Measurements from ENCODE around the gene SLC35F3. TPM values are rescaled to one million over a fixed set of nuclear protein-coding genes. Genes with fewer than 3 reads are reported as not detected.

The SLC35F3 gene
- polyA plus RNA-seq, 1 of the 3 experiments (the other 2 are of a cell fraction) = 0.87 TPM

DNA sequence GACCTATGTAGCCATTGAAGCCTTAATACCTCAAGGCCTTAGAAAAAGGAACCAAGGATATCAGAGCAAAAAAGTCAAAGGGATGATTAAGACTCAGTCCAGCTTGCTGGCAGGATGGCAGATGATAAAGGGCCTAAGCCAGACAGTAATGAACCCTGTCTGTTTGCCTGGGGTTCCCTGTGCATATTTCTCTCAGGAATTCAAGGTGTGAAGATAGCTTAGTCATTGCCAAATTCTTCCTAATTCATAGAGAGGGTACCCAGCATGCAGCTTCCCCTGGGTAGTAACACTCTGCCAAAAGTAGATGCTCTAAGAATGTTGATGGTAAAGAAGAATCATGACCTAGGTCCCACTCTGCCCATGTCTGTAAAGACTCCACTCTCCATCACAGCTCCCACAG is 258.2 kb downstream of the SLC35F3 start (continued):
- TF ChIP-seq, protein P1, sequence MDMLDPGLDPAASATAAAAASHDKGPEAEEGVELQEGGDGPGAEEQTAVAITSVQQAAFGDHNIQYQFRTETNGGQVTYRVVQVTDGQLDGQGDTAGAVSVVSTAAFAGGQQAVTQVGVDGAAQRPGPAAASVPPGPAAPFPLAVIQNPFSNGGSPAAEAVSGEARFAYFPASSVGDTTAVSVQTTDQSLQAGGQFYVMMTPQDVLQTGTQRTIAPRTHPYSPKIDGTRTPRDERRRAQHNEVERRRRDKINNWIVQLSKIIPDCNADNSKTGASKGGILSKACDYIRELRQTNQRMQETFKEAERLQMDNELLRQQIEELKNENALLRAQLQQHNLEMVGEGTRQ (IDR thresholded peaks at IDR 0.05; ENCODE audit: borderline replicate concordance, low read depth, low read length) = no peak
- no peak for TF ChIP-seq NRF1 (IDR thresholded peaks at IDR 0.05; ENCODE audit: low read depth, low read length)
- no peak for TF ChIP-seq EP300 (IDR thresholded peaks at IDR 0.05; ENCODE audit: borderline replicate concordance in 1 of 2, low read depth in 1 of 2, low read length in 1 of 2)
- no peak for TF ChIP-seq MAX (IDR thresholded peaks at IDR 0.05; ENCODE audit: low read depth)

GRCh38 chr1:234163267-234163919 is 258.9 kb downstream of the SLC35F3 start:
- Histone ChIP-seq H3K9ac (no peak overlapping the region), H3K4me1 (ENCODE audit: control insufficient read depth in 1 of 2, insufficient read depth in 2 of 2, low read depth in 1 of 2, low read length in 1 of 2) (no peaks in the 10 kb centered on the region), H3K27ac (ENCODE audit: low read depth in 2 of 2, low read length in 1 of 2) (no peak overlapping the region), H3K27me3 (ENCODE audit: insufficient read depth) (no peaks in the 10 kb centered on the region; the same call in 1 of the 2 replicates), H3K79me2 (ENCODE audit: insufficient read depth) (no peaks in the 10 kb centered on the region), H3K36me3 (replicated peaks in 1 of 2; ENCODE audit: control insufficient read depth in 1 of 2, insufficient read depth in 2 of 2, low read length in 1 of 2) (no peaks in the 10 kb centered on the region), H3K4me3 (ENCODE audit: low read depth in 2 of 2, low read length in 1 of 2) (no peak overlapping the region), H3K4me2 (no peak overlapping the region), H3F3A (replicated peaks; ENCODE audit: insufficient read depth) (no peaks in the 10 kb centered on the region), H3K9me2 (no peaks in the 10 kb centered on the region), H2AFZ (ENCODE audit: low read depth) (no peak overlapping the region), H4K20me1 (ENCODE audit: insufficient read depth) (no peaks in the 10 kb centered on the region), H3K9me3 (no peaks in the 10 kb centered on the region)
- WGBS (ENCODE audit: low lambda C conversion rate) = 69% methylated on average over 6 of the region's 6 CpGs
- ChIA-PET CTCF (interaction anchor here (1.1 to 4.9 kb wide), 3 partner anchors 9 to 147 kb away, joined by 4 to 14 read pairs (median 9); no protein-coding TSS in a partner anchor), POLR2A (no interaction called here)
- no peak for DNase-seq
- TF ChIP-seq TCF12 (IDR thresholded peaks at IDR 0.05) (no peak), GABPA (IDR thresholded peaks at IDR 0.05; ENCODE audit: low read depth) (no peak), CTCF (IDR thresholded peaks at IDR 0.05) (no peak), MAX (IDR thresholded peaks at IDR 0.05; ENCODE audit: low read depth) (no peak), REST (IDR thresholded peaks at IDR 0.05; ENCODE audit: low read depth, low read length) (no peak), SMC3 (IDR thresholded peaks at IDR 0.05; ENCODE audit: low read depth, low read length) (no peak), RXRA (IDR thresholded peaks at IDR 0.05; ENCODE audit: borderline replicate concordance, low read depth) (no peak)
- TF ChIP-seq, protein P2, sequence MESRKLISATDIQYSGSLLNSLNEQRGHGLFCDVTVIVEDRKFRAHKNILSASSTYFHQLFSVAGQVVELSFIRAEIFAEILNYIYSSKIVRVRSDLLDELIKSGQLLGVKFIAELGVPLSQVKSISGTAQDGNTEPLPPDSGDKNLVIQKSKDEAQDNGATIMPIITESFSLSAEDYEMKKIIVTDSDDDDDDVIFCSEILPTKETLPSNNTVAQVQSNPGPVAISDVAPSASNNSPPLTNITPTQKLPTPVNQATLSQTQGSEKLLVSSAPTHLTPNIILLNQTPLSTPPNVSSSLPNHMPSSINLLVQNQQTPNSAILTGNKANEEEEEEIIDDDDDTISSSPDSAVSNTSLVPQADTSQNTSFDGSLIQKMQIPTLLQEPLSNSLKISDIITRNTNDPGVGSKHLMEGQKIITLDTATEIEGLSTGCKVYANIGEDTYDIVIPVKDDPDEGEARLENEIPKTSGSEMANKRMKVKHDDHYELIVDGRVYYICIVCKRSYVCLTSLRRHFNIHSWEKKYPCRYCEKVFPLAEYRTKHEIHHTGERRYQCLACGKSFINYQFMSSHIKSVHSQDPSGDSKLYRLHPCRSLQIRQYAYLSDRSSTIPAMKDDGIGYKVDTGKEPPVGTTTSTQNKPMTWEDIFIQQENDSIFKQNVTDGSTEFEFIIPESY (IDR thresholded peaks at IDR 0.05; ENCODE audit: borderline replicate concordance, low read depth) = no peak
- TF ChIP-seq, protein P1 (IDR thresholded peaks at IDR 0.05; ENCODE audit: borderline replicate concordance, low read depth, low read length) = no peak

All from SK-N-SH (cell line).